8988T (cell line): ENCODE results near the gene PRSS12.

Experiments used
- DNase-seq: peaks from one replicate; pipeline ENCODE4 v3.0.0; 2011

The PRSS12 gene

DNA sequence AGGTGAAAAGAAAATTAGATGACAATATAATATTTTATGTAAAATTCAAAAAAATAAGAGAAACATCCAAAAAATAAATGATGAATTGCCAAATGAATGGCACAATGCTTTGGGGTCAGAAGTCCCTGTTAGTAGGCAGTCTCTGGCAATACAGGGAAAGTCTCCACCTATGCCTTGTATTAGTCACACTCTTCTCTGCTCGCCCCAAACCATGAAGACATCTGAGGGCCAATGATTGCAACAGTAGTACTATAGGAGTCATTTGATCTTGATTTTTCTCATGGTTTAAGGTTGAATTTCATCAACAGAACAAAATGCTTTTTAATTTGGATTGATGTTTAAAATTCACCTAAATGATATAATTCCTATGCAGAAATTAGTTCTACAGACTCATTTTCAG, 3.9 kb upstream of the PRSS12 start:
- no peak for DNase-seq

DNA sequence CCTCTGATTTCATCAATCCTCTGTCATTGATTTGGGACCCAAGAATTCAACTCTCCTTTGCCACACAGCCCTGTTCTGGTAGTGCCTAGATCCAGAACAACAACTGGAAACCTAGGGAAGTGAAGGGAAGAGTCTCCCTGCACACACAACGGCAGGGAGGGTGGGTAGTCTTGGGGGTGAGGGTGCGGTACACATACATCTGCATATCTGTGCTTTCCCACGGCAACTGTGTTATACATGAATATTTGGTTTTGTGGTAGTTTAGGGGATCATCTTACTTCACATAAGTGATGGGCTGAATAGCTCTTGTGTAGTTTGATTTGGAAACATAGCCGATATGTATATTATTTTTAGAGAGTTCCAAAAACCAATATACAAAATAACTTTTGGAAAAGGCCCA, 3.3 kb upstream of the PRSS12 start:
- no peak for DNase-seq

- DNase-seq, result no peak
These were observed 2.1 kb upstream of the PRSS12 start for GRCh38 chr4:118354913-118355312.

- no peak for DNase-seq
These were observed 779 bp upstream of the PRSS12 start for GRCh38 chr4:118353534-118354030.

- DNase-seq, result peak; percentile 25
These were observed 664 bp downstream of the PRSS12 start for GRCh38 chr4:118351851-118352827.

DNA sequence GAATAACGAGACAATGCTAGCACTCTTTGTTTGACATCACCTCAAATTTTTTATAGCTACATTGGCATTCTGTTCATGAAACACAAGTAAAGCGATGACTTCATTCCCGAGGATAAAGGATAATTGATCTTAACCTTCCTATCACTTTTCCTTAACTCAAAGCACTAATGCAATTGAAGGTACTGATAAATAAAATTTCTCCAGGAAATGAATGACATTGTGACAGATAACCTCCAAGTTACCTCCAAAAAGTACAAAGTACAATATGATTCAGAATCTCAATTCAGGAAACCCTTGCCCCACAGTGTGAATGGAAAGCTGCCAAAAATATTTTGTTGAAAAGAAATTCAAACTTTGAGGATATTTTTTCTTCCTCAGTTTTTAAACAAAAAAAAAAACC, 1.8 kb downstream of the PRSS12 start:
- DNase-seq, result no peak

- DNase-seq, result no peak
These were observed 3.9 kb downstream of the PRSS12 start for GRCh38 chr4:118348886-118349285.

DNA sequence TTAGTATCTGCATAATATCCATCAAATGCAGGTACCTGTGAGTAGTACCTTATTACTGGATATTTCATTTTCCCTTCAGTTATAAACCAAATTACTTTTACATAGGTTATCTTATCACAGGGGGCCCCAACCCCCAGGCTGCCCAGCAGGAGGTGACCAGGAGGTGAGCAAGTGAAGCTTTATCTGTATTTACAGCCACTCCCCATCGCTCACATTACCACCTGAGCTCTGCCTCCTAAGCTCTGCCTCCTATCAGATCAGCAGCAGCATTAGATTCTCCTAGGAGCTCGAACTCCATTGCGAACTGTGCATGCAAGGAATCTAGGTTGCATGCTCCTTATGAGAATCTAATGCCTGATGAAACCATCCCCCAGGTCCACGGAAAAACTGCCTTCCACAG, 6.3 kb downstream of the PRSS12 start:
- no peak for DNase-seq

DNA sequence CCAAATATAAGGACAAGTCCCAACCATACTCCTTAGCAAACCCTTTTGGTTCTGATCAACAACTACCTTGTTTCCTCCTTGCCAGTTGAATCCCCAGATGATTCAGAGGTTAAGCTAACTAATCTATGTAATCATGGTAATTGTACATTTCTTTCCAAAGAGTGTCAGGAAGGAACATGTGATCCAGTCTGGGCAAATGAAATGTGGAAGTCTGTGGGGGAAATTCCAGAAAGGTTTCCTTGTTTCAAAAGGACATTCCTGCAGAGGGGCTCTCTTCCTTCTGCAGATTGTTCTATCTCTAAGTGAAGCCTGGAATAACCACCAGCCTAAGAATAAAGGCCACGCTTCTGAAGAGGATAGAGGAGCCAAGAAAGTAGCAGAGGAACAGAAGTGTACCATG, 7.0 kb downstream of the PRSS12 start:
- DNase-seq, result no peak

DNA sequence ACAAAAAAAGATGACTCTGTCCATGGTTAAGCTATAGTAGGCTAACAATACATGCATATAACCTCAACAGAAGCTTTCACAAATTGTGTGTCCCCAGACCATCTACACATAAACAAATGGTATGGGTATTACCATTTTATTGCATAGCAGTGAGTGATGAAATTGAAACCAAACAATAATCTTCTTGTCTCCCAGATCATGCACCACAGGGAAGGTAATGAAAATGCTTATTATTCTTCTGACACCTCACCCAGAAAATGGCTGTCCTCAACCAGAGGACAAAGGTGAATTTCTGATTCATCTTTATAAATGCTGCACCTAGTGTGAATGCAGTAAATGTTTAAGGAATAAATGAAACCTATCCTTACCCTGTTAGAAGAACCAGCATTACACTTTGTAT, 8.0 kb downstream of the PRSS12 start:
- no peak for DNase-seq

- DNase-seq, result no peak
These were observed 9.3 kb downstream of the PRSS12 start for GRCh38 chr4:118343501-118343900.

DNA sequence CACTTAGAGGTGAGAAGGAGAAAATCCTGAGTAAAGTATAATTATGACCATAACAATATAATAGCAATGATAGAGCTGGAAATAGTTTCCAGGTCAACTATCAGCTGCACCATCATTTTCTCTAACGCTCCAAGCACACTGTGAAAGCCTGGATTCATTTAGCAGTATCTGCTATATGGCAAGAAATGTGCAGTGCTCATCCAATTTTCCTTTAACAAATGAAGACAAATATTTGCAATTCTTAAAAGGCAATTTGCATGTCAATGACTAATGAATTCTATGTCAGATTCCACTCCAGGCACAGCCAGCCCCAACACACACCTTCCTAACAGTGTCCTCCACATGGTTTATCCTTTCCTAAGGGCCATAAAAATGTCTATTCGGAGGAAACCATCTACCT, 12.7 kb downstream of the PRSS12 start:
- DNase-seq, result no peak

DNA sequence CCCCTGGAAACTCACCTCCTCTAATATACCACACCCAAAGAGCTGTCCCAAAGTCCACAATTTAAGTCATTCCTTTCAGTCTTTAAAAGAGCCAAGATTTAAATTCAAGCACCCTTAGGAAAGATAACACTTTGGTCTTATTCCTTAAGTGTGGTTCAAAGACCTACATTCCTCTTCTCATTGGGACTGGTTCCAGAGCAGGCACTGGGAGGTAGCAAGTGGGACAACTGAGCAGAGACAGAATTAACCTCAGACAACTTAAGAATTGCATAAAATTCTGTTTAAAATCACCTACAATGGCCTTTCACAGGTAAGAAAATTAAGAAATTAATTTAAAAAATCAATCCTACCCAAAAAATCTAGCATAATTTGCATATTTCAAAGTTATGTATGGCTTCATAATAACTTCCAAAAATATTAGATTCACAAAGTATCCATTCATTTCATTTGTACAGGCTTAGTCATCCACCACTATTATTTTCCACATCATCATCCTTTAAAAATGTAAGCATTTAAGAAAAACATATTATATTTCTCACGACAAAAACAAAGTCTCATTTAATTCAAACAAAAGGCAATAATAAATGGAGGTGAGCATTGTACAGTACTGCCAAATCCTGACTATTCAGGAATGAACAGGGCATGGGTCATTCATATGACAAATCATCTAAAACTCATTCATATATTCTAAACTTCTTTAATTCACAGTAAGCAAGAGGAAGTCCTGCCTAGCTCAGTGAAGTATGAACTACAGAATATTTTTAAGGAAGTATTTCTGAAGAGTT, 13.6 kb downstream of the PRSS12 start:
- no peak for DNase-seq

DNA sequence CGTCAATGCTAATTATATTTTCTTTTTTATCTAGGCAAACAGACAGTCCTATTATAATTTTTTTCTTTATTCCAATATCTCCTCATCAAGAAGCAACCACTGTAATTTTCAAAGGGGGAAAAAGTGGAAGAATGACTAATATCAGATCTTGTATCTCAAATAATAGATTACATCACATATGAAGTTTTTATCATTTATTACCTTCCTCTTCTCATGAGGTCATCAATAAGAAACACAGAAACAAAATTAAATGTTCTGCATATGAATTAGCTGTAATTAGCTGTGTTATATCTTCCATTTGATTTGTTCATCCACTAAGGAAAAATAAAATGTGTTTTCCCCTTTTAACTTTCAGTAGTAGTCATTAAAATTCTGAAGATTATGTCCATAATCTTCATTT, 14.3 kb downstream of the PRSS12 start:
- no peak for DNase-seq

- DNase-seq, result no peak
These were observed 14.8 kb downstream of the PRSS12 start for GRCh38 chr4:118337954-118338353.

DNA sequence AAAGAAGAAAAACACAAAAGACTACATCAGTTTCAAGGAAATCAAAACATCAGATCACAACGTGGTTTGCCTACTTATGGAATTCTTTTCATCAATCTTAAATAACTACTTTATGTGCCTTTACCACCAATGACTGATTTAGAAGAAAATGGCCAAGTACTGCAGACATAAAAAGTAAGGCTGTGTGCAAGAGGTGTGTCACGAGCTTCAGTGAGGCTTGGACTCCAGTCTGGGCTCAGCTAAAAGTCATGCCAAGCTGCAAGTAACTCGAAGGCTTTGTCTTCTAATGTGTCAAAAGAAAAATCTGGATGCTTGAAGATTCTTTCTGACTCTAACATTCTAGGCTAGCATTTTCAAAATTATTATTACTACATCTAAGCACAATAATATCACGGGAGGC, 17.0 kb downstream of the PRSS12 start:
- no peak for DNase-seq

DNA sequence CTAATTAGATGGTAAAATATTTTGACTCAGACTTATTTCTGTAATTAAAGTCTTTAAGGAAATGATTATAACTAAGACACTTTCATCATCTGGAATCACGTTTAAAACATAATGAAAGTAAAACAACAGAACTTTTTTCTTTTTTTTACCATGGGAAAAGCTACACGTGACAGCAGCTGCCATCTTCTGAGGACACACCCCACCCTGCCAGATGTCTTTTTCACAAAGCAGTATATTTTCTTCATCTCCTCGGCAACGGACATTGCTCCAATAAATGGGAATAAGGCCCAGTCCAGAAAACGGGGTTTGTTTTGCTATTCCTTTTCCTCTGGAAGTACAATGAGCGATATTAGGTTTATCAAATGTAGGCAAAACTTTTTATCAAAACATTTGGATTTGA, 17.5 kb downstream of the PRSS12 start:
- DNase-seq, result no peak

GRCh38 chr4:118331352-118331751, 21.5 kb downstream of the PRSS12 start:
- no peak for DNase-seq

GRCh38 chr4:118329849-118330248, 23.0 kb downstream of the PRSS12 start:
- no peak for DNase-seq

GRCh38 chr4:118327554-118328241, 25.1 kb downstream of the PRSS12 start:
- DNase-seq, result no peak

GRCh38 chr4:118326585-118326984, 26.2 kb downstream of the PRSS12 start:
- DNase-seq, result no peak

- DNase-seq, result no peak
These were observed 27.4 kb downstream of the PRSS12 start for GRCh38 chr4:118325431-118325830.

DNA sequence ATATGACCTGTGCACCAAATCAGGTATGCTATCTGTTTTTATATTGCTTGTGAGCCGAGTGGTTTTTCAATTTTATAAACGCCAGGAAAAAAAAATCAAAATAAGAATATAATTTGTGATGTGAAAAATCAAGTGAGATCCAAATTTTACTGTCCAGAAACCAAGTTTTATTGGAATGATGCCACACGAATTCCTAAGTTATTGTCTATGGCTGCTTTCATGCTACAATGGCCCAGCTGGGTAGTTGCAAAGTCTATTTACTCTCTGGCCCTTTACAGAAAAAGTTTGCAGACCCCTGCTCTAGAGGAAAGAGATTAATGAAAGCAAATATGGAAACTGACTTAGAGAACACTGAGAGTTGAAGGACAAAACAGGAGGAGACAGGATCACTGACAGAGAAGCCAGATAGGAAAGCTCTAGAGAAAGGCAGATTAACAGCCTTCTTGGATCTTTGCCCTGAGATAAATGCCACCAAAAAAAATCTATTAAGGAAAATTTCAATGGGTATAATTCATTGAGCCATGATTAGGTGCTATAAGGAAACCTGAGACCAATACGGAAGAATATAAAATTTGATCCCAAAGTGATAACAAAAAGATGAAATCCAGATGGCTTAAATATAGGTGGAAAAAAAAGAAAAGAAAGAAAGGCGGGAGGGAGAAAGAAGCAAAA, 29.8 kb downstream of the PRSS12 start:
- DNase-seq, result no peak
